ENCODE data around the gene NUDT1. TPM values are rescaled to one million over a fixed set of nuclear protein-coding genes. Genes with fewer than 3 reads are reported as not detected.

Gene NUDT1
- total RNA-seq, 1 donor from 2014 or later: 10.2 TPM

DNA sequence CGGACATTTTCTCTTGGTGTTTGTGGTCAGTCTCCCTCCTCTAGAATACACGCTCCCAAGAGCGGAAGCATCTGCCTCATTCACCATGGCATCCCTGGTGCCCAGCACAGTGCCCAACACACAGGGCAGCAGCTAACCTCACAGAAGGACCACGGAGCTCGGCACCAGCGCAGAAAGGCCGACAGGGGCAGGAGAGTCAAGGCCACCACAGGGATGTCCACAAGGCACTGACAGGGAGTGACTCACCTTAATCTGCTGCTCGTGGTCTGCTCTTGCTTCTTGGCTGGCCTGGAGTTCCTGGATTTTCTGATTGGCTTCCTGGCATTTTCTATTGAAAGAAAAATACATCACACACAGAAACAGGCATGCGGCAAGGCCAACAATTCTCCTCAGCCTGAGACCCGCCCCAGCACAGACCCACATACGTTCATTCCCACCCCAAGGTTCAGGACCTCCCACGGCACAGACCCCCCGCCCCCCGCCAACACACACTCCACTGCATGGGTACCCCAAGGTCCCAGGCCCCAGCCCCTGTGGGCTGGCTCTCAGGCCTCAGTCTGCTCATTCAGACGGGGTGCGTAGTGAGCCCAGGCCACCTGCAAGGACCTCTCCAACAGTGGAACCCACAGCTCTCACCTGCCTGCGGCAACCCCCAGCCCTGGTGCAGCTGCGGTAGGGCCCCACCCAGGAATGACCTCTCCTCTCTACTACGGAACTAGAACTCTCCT lies 24.1 kb upstream of the NUDT1 start:
- no peaks in the 10 kb centered on the region for H3K4me1 ChIP-seq
- peaks cover 94% of the 10 kb centered on the region for H3K36me3 ChIP-seq
- TF ChIP-seq, protein P1, sequence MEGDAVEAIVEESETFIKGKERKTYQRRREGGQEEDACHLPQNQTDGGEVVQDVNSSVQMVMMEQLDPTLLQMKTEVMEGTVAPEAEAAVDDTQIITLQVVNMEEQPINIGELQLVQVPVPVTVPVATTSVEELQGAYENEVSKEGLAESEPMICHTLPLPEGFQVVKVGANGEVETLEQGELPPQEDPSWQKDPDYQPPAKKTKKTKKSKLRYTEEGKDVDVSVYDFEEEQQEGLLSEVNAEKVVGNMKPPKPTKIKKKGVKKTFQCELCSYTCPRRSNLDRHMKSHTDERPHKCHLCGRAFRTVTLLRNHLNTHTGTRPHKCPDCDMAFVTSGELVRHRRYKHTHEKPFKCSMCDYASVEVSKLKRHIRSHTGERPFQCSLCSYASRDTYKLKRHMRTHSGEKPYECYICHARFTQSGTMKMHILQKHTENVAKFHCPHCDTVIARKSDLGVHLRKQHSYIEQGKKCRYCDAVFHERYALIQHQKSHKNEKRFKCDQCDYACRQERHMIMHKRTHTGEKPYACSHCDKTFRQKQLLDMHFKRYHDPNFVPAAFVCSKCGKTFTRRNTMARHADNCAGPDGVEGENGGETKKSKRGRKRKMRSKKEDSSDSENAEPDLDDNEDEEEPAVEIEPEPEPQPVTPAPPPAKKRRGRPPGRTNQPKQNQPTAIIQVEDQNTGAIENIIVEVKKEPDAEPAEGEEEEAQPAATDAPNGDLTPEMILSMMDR (IDR thresholded peaks at IDR 0.05): no peak
- ATAC-seq: no peak
- H3K27me3 ChIP-seq (ENCODE audit: low read depth): no peaks in the 10 kb centered on the region
- no peaks in the 10 kb centered on the region for H3K9me3 ChIP-seq
- H3K4me3 ChIP-seq: no peak overlapping the region
- intact Hi-C loops (cut with DNase I): no loop called here
- no peak for DNase-seq
- no peak overlapping the region for H3K27ac ChIP-seq

DNA sequence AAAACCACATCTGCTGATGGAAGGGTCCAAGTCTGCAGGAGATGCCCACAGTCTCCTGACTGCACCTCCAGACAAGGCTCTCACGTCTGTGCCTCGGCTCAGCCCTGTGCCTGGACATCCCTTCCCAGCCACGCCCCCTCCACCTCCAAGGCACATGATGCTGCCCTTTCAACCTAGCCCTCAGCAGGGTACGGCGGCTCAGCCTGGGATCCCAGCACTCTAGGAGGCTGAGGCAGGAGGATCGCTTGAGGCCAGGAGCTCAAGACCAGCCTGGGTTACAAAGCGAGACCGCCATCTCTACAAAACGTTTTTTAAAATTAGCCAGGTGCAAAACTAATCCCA lies 23.6 kb upstream of the NUDT1 start:
- intact Hi-C loops (cut with DNase I): no loop called here
- TF ChIP-seq, protein P1 (IDR thresholded peaks at IDR 0.05): no peak
- Histone ChIP-seq H3K9me3 (no peaks in the 10 kb centered on the region), H3K4me1 (no peaks in the 10 kb centered on the region), H3K4me3 (no peak overlapping the region), H3K27ac (no peak overlapping the region), H3K36me3 (peaks cover 94% of the 10 kb centered on the region), H3K27me3 (ENCODE audit: low read depth) (no peaks in the 10 kb centered on the region)
- ATAC-seq (no peak), DNase-seq (no peak)

DNA sequence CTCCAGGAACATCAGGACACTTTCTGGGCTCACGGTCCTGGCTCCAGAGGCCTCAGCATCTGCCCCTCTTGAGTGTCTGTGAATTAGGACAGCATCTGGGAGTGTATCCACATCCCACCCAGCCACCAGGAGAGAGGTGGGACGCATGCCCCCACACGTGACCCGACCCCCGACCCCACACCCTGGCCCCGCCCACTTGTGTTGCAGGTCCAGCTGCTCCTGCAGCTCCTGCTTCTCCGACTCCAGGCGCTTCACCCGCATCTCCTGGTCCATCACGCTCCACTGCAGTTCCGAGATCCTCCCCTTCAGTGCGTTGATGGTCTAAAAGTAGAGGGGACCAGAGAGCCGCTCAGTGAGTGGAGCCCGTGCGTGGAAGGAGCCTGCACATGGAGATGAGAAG lies 22.9 kb upstream of the NUDT1 start:
- ATAC-seq (no peak), DNase-seq (no peak)
- Histone ChIP-seq H3K27ac (no peak overlapping the region), H3K36me3 (peaks cover 93% of the 10 kb centered on the region), H3K4me1 (peaks cover 1% of the 10 kb centered on the region), H3K9me3 (no peaks in the 10 kb centered on the region), H3K4me3 (no peak overlapping the region), H3K27me3 (ENCODE audit: low read depth) (no peaks in the 10 kb centered on the region)
- intact Hi-C loops (cut with DNase I): no loop called here
- TF ChIP-seq, protein P1 (IDR thresholded peaks at IDR 0.05): no peak

DNA sequence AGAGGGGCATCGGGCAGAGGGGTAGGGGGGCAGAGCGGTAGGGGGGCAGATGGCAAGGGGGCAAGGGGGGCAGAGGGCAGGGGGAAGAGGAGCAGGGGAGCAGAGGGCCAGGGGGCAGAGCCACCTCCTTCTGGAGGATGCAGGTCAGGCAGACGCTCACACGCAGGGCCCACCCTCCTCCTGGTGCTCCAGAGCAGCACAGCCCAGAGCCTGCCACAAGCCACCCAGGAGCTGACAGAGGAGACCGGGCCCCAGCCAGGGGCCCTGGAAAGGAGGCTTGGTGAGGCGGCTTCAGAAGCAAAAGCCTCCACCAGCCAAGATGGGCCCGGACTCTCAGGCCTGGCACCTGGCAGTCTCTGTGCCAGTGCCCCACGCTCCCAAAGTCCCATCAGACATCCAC lies 22.4 kb upstream of the NUDT1 start:
- Histone ChIP-seq H3K27me3 (ENCODE audit: low read depth) (no peaks in the 10 kb centered on the region), H3K4me3 (no peak overlapping the region), H3K36me3 (peaks cover 92% of the 10 kb centered on the region), H3K27ac (no peak overlapping the region), H3K9me3 (no peaks in the 10 kb centered on the region), H3K4me1 (peaks cover 6% of the 10 kb centered on the region)
- TF ChIP-seq, protein P1 (IDR thresholded peaks at IDR 0.05): no peak
- ATAC-seq (no peak), DNase-seq (no peak)
- intact Hi-C loops (cut with DNase I): no loop called here

DNA sequence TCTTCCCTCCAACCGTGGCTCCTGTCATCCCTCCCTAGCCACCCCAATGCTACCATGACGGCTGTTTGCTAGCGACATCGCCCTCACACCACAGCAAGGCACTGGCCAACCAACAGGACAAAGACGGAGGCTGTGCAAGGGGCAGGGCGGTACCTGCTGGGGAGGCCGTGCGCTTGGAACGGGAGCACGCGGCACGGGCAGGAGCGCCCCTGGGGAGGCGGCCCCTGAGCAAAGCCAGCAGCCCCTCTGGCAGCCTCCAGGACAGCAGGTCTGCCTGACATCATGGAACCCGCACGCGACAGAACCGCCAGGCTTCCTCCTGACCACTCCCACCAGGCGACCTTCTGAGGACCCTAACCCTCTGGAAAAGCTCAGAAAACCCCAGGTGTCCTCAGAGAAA lies 22.0 kb upstream of the NUDT1 start:
- TF ChIP-seq, protein P1 (IDR thresholded peaks at IDR 0.05): no peak
- H3K9me3 ChIP-seq: no peaks in the 10 kb centered on the region
- peaks cover 92% of the 10 kb centered on the region for H3K36me3 ChIP-seq
- no peak for ATAC-seq
- no peak overlapping the region for H3K4me3 ChIP-seq
- H3K27me3 ChIP-seq (ENCODE audit: low read depth): no peaks in the 10 kb centered on the region
- intact Hi-C loops (cut with DNase I): no loop called here
- H3K27ac ChIP-seq: no peak overlapping the region
- no peak for DNase-seq
- peaks cover 8% of the 10 kb centered on the region for H3K4me1 ChIP-seq
